GM12878 (cell line): ENCODE measurements around the gene DIS3L2. TPM values are rescaled to one million over a fixed set of nuclear protein-coding genes. Genes with fewer than 3 reads are reported as not detected.
A peak's percentile ranks its signal among the peaks of the same experiment; 100 is the strongest.
"Not testable (repeated sequence)": the region's sequence is repeated elsewhere in the genome, so short reads cannot be mapped to it uniquely, and the experiment has no call there.

Source experiments
- ATAC-seq: fragments of 200-7000 bp; cut with Tn5 transposase; 3 replicates; pipeline ENCODE4 v1.9.1; 2020; ENCODE audit warnings: mild to moderate bottlenecking, moderate library complexity
- BruUV-seq: library from RNA; stranded (reverse); fragments of 400-500 nt; replicated peaks from 2 replicates; lab custom pipeline; 2021; lab: Mats Ljungman, UMichigan
- CTCF ChIA-PET: fragments of 300-600 bp; sonication (Branson Sonifier 250); formaldehyde crosslinking; extraction: SDS; loops from one replicate; lab custom pipeline; 2021; ENCODE audit warnings: inconsistent platforms; lab: Yijun Ruan, JAX
- POLR2A ChIA-PET: fragments of 350-600 bp; formaldehyde crosslinking; extraction: SDS; loops from one replicate; lab custom pipeline; 2021; ENCODE audit warnings: inconsistent platforms; lab: Charles Lee
- RAD21 ChIA-PET: fragments of 300-600 bp; sonication (Branson Sonifier 250); formaldehyde crosslinking; loops from one replicate; lab custom pipeline; 2023; ENCODE audit warnings: antibody characterized with exemption; ENCODE audit not compliant: unreplicated experiment; lab: Charles Lee
- SMC1A ChIA-PET: fragments of 300-600 bp; sonication (Branson Sonifier 250); formaldehyde crosslinking; loops from one replicate; lab custom pipeline; 2023; ENCODE audit not compliant: unreplicated experiment, uncharacterized antibody; lab: Charles Lee
- DNase-seq: peaks from one replicate; pipeline ENCODE4 v3.0.0-alpha.2; 2011; ENCODE audit warnings: low read depth, low spot score
- FAIRE-seq: peaks from 3 replicates; lab custom pipeline; 2011; peaks lifted over from hg19 to GRCh38; lab: Jason Lieb, UNC
- H2AFZ ChIP-seq: 2 replicates; pipeline ENCODE4 v1.6.0; 2011; ENCODE audit warnings: low read depth, low read length, control low read depth; ENCODE audit not compliant: control insufficient read depth
- H3K27ac ChIP-seq: 2 replicates; pipeline ENCODE4 v1.5.1; 2011; ENCODE audit warnings: control low read depth; ENCODE audit not compliant: control insufficient read depth, insufficient read depth
- H3K27me3 ChIP-seq, 2 experiments: replicated peaks in 1 of 2; 2 replicates each; pipeline versions ENCODE4 v1.6.0 to v1.6.1; 2011; ENCODE audit warnings: low read length in 1 of 2; ENCODE audit not compliant: control insufficient read depth in 2 of 2, insufficient read depth in 2 of 2
- H3K36me3 ChIP-seq, 2 experiments: 2 replicates each; pipeline ENCODE4 v1.5.1; 2011; ENCODE audit warnings: low read length in 1 of 2; ENCODE audit not compliant: control insufficient read depth in 2 of 2, insufficient read depth in 2 of 2
- H3K4me1 ChIP-seq: 2 replicates; pipeline ENCODE4 v1.6.1; 2011; ENCODE audit warnings: mild to moderate bottlenecking, low read length, moderate library complexity, mixed read lengths; ENCODE audit not compliant: control insufficient read depth, insufficient read depth
- H3K4me2 ChIP-seq: 2 replicates; pipeline ENCODE4 v1.6.0; 2011; ENCODE audit warnings: control low read depth; ENCODE audit not compliant: control insufficient read depth, insufficient read depth
- H3K4me3 ChIP-seq: fragments of 200-600 bp; sonication (generic); 2 replicates; pipeline ENCODE4 v1.5.1; 2016
- H3K79me2 ChIP-seq: 2 replicates; pipeline ENCODE4 v1.6.0; 2011; ENCODE audit warnings: low read length; ENCODE audit not compliant: control insufficient read depth, insufficient read depth
- H3K9ac ChIP-seq: 2 replicates; pipeline ENCODE4 v1.8.0; 2011; ENCODE audit warnings: low read length, control low read depth, mixed read lengths; ENCODE audit not compliant: control insufficient read depth, insufficient read depth
- H3K9me3 ChIP-seq: replicated peaks from 3 replicates; pipeline ENCODE4 v1.5.1; 2011; ENCODE audit warnings: mild to moderate bottlenecking, low read length; ENCODE audit not compliant: control insufficient read depth, insufficient read depth
- H4K20me1 ChIP-seq: 2 replicates; pipeline ENCODE4 v1.6.0; 2011; ENCODE audit not compliant: control insufficient read depth, insufficient read depth
- CTCF ChIP-seq, 3 experiments: IDR thresholded peaks in 2 of 3; conservative IDR thresholded peaks in 1 of 3; 2 replicates each; pipeline ENCODE4 v1.5.1; 2011; ENCODE audit warnings: low read depth in 3 of 3, low read length in 3 of 3, mild to moderate bottlenecking in 3 of 3, control low read depth in 2 of 3, moderate library complexity in 2 of 3, inconsistent platforms in 1 of 3, mixed read lengths in 1 of 3; ENCODE audit not compliant: control insufficient read depth in 2 of 3, insufficient read depth in 1 of 3; ENCODE audit errors: extremely low read depth in 1 of 3
- WGBS: methylation state at CpG from one replicate; pipeline ENCODE4 v1.1.6; 2016; ENCODE audit warnings: low lambda C conversion rate; ENCODE audit not compliant: insufficient replicate concordance, insufficient coverage; ENCODE audit errors: missing lambda C conversion rate; 5-methylcytosine and 5-hydroxymethylcytosine counted together
- in situ Hi-C: fragments of 300-500 bp; cut with MboI; formaldehyde crosslinking; loops from 9 replicates; pipeline ENCODE4 v1.14.3; 2018; ENCODE audit warnings: mixed read lengths
- intact Hi-C: fragments of 100-400 bp; cut with micrococcal nuclease; formaldehyde crosslinking; loops from one replicate; pipeline ENCODE4 v1.14.2; 2022; ENCODE audit not compliant: unreplicated experiment
- polyA plus RNA-seq, 11 experiments: library from polyadenylated mRNA; depleted of rRNA in 4 of 11; unstranded in 6 of 11; stranded (reverse) in 5 of 11; fragments of >200 nt; fragmentation: Nextera tagmentation in 4 of 11; fragmentation: Illumina TruSeq in 1 of 11; extraction: Ambion mirVana in 4 of 11; extraction: Trizol in 1 of 11; gene quantifications; 1 replicate in 1 of 11; 2 replicates in 10 of 11; pipeline versions ENCODE4 v1.2.1 to v1.2.3, GENCODE V29; 2011 to 2016; ENCODE audit warnings: inconsistent platforms in 2 of 11, missing spikeins in 2 of 11, low read depth in 1 of 11
- total RNA-seq, 4 experiments: library from RNA; depleted of rRNA in 3 of 4; stranded (reverse); fragments of >200 nt in 3 of 4; fragmentation: Illumina TruSeq in 1 of 4; extraction: Trizol in 1 of 4; gene quantifications; 2 replicates each; pipeline versions ENCODE4 v1.2.1 to v1.2.3, GENCODE V29; 2013 to 2021

DIS3L2 gene
- total and polyA plus RNA-seq, 10 of the 15 experiments (the other 5 are each of a cell fraction or from before 2014, with no cell fraction given), result 3.5 to 27.1 (median 16.0) TPM

- 79% methylated on average over 11 of the region's 12 CpGs for WGBS
- H3K36me3 ChIP-seq, DNase-seq, H3K79me2 ChIP-seq, H3K4me1 ChIP-seq, ATAC-seq, BruUV-seq, H4K20me1 ChIP-seq, POLR2A ChIA-PET, intact Hi-C loops, H3K27ac ChIP-seq, H3K27me3 ChIP-seq, SMC1A ChIA-PET, RAD21 ChIA-PET, FAIRE-seq, H3K9me3 ChIP-seq, in situ Hi-C loops: not testable (repeated sequence)
- peak overlapping the region; percentile 87 for H3K4me2 ChIP-seq
- CTCF ChIA-PET, result interaction anchor here (1.2 to 1.3 kb wide), 2 partner anchors 38 to 457 kb away, joined by 3 read pairs; no protein-coding TSS in a partner anchor
- peak overlapping the region; percentile 82 for H2AFZ ChIP-seq
- 0 out of 6 replicates have a peak, but pooled peaks of 1 of the 3 experiments have one; percentile 3 for TF ChIP-seq CTCF (IDR thresholded peaks at IDR 0.05 in 2 of 3, conservative IDR thresholded peaks at IDR 0.05 in 1 of 3; ENCODE audit: control insufficient read depth in 2 of 3, extremely low read depth in 1 of 3, insufficient read depth in 1 of 3, low read depth in 3 of 3, low read length in 3 of 3)
- peak overlapping the region; percentile 34; the same call in 1 of the 2 replicates for H3K9ac ChIP-seq
- peak overlapping the region; percentile 70 for H3K4me3 ChIP-seq
These were observed 401.7 kb downstream of the DIS3L2 start for GRCh38 chr2:232363064-232363783.
